GM10266 (cell line): ENCODE measurements around the gene GP1BA.

Experiments used
- DNase-seq: peaks from one replicate; pipeline ENCODE4 v3.0.0; 2012; ENCODE audit errors: extremely low spot score
- TF ChIP-seq, protein P1 (sequence below): IDR thresholded peaks from 2 replicates; pipeline ENCODE4 v1.5.1; 2012; ENCODE audit warnings: mild to moderate bottlenecking, low read depth; ENCODE audit not compliant: control insufficient read depth, insufficient read depth; ENCODE audit errors: missing control alignments

Gene GP1BA

DNA sequence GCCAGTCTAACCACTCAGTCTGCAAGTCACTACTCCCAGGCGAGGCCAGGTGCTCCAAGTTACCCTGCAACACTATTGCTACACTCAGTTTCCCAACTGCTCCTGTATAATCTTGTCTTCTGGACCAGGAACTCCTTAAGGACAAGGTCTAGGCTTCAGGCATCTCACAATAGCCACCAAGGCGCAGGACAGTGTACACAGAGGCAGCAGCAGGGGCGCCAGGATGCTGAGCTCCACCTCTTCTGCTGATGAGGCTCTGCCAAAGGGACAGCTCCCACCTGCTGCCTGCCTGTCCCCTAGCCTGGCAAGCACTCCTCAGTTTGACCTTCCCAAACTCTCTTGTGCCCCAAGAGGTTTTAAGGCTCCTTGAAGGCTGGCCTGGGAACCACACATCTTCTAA lies 4.4 kb downstream of the GP1BA start:
- DNase-seq, result no peak
- TF ChIP-seq, protein P1, sequence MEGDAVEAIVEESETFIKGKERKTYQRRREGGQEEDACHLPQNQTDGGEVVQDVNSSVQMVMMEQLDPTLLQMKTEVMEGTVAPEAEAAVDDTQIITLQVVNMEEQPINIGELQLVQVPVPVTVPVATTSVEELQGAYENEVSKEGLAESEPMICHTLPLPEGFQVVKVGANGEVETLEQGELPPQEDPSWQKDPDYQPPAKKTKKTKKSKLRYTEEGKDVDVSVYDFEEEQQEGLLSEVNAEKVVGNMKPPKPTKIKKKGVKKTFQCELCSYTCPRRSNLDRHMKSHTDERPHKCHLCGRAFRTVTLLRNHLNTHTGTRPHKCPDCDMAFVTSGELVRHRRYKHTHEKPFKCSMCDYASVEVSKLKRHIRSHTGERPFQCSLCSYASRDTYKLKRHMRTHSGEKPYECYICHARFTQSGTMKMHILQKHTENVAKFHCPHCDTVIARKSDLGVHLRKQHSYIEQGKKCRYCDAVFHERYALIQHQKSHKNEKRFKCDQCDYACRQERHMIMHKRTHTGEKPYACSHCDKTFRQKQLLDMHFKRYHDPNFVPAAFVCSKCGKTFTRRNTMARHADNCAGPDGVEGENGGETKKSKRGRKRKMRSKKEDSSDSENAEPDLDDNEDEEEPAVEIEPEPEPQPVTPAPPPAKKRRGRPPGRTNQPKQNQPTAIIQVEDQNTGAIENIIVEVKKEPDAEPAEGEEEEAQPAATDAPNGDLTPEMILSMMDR, result no peak

DNA sequence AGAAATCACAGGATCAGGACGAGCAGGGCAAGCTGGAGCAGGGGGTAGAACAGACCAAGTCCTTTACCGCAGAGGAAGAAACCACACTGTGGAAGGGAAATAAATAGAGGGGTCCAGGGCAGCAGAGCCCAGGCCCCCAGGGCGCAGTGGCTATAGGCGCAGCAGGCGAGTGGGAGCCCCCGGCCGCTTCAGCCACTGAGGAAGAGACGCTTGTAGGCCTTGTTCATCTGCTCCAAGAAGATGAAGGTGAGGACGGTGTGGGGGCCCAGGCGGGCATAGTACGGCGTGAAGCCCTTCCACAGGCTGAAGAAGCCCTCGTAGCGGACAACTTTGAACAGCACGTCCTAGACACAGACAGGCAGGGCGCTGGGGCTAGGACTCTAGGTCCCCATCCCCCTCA lies 5.5 kb downstream of the GP1BA start:
- DNase-seq, result no peak
- TF ChIP-seq, protein P1, result no peak

DNA sequence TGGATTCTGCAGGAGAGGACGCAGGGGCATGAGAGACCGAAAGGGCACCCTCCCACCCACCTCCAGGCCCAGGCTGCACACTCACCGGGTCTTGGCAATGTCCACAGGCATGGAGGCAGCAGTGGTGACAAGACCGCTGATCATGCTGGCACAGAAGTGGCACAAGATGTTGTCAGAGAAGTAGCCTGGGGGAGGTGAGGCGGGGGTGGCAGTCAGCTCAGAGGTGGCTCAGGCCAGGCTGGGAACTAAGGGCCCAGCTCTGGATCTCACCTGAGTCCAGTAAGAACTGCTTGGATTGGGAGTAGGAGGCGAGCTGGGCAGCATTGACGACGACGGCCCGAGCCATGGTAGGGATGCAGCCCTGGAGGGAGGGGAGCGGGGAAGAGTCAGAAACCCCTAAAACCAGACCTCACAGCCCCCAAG lies 6.0 kb downstream of the GP1BA start:
- TF ChIP-seq, protein P1, result no peak
- no peak for DNase-seq

DNA sequence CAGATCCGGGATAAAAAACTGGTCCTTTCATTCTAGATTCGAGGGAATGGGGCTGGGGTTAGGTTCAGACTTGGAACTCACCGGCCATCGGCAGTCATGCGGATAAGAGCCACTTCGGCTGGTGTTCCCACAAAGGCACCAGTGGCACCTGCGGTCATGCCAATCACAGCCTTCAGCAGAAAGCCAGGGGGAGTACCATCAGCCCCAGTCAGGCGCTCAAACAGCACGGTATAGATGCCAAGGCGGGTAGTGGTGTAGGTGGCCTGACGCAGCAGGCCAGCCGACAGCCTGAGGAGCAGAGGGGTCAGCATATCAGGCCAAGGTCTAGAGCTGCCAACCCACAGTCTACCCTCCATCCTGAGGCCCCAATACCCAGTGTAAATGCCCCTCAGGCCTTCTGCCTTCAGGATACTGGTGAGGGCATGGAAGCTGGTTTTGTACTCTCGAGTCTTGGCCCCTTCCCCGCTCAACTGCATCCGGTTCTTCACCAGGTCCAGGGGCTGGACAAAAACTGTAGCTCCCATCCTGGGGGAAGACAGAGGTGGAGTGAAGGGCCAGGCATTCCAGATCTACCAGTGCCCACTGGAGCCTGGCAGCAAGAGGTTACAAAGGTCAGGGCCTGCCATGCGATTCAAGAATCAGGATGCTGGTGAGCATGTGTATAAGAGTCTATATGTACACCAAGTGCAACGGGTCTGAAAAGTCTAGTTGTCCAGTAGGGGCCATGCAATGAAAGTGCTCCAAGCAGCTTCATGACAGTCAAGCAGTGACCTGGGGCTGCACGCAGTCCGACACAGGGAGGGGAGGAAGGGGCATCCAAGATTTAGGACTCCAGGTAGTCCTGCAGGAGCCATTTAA lies 6.8 kb downstream of the GP1BA start:
- no peak for DNase-seq
- TF ChIP-seq, protein P1, result no peak

DNA sequence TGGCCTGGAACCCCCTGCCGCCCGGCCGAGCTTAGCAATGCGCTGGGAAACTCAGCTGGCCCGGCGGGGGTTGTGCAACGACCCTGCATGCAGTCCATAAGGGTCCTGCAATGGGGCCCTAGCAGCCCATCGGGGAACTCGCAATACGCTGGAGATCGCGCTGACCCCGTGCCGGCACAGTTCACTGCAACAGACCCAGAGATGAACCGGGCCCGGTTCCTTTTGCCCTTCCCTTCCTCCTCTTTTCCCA lies 7.4 kb downstream of the GP1BA start:
- DNase-seq, result no peak
- TF ChIP-seq, protein P1, result no peak

DNA sequence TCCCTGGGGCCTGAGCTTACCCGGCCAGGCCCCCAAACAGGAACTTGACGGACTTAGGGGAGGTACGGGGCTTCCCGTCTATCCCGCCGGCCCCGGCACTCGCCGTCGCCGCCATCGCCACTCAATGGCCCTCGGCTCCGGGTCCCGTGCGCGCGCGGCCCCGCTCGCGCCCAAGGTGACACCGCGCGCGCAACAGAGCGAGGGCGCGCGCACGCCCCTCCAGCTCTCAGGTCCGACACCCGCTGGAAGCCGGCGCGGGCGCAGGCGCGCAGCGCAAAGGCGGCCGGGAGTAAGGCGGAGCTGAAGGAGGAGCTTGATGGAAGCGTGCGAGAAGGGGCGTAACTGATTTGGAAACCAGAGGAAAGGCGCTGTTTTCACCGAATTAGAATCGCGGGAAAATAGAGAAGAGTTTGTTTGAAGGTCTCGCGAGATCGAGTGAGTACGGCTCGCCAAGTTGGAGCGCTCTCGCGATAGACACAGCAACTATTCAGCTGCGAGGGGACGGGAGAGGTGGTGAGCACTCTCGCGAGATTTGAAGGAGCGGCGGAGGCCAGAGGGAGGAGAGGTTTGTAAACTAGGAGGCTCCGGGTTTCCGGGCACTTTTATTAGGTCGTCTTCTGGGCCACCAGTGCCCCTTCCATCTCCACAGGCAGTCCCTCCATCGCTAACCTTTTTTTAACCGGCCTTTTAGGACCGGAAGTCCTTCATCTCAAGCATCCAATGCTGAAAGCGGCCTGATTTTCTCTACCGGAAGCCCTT lies 7.9 kb downstream of the GP1BA start, which contains the start of the genes RNF167 and SLC25A11:
RNF167 (plus strand) TSS at position 473 of the 759 bp plus-strand sequence. CDS start 642 bp downstream, outside the sequence.
SLC25A11 (minus strand) TSS at position 251 of the 759 bp plus-strand sequence; CDS start at position 115, 136 bp downstream.
- TF ChIP-seq, protein P1, result no peak
- DNase-seq, result peak; percentile 98
